ENCODE measurements around the gene ACSL3.

The ACSL3 gene

GRCh38 chr2:222968550-222969155, 107.8 kb downstream of the ACSL3 start:
- no peaks in the 10 kb centered on the region for H3K9me3 ChIP-seq
- H3K4me1 ChIP-seq (ENCODE audit: control insufficient read depth in 1 of 2, insufficient read depth in 1 of 2, low read depth in 1 of 2, low read length in 1 of 2) = peaks cover 10 to 11% of the 10 kb centered on the region in 2 experiments
- H3K36me3 ChIP-seq = no peaks in the 10 kb centered on the region
- H3K27ac ChIP-seq = no peak overlapping the region
- H3K4me3 ChIP-seq (ENCODE audit: low read depth in 1 of 2, low read length in 1 of 2) = no peak overlapping the region
- H3K27me3 ChIP-seq = peaks cover 3% of the 10 kb centered on the region
- TF ChIP-seq CTCF (IDR thresholded peaks at IDR 0.05) = no peak

GRCh38 chr2:222969491-222969890, 108.7 kb downstream of the ACSL3 start:
- H3K27me3 ChIP-seq = peaks cover 5% of the 10 kb centered on the region
- H3K4me1 ChIP-seq (ENCODE audit: control insufficient read depth in 1 of 2, insufficient read depth in 1 of 2, low read depth in 1 of 2, low read length in 1 of 2) = peaks cover 2 to 4% of the 10 kb centered on the region in 2 experiments
- H3K4me3 ChIP-seq (ENCODE audit: low read depth in 1 of 2, low read length in 1 of 2) = no peak overlapping the region
- TF ChIP-seq CTCF (IDR thresholded peaks at IDR 0.05) = no peak
- no peak overlapping the region for H3K27ac ChIP-seq
- H3K36me3 ChIP-seq = no peaks in the 10 kb centered on the region
- H3K9me3 ChIP-seq = no peaks in the 10 kb centered on the region

GRCh38 chr2:222972420-222972819, 111.6 kb downstream of the ACSL3 start:
- no peak overlapping the region for H3K27ac ChIP-seq
- no peaks in the 10 kb centered on the region for H3K9me3 ChIP-seq
- H3K27me3 ChIP-seq = peaks cover 5% of the 10 kb centered on the region
- H3K4me3 ChIP-seq (ENCODE audit: low read depth in 1 of 2, low read length in 1 of 2) = no peak overlapping the region
- H3K4me1 ChIP-seq (ENCODE audit: control insufficient read depth in 1 of 2, insufficient read depth in 1 of 2, low read depth in 1 of 2, low read length in 1 of 2) = peaks cover 5 to 11% of the 10 kb centered on the region in 2 experiments
- no peak for TF ChIP-seq CTCF (IDR thresholded peaks at IDR 0.05)
- H3K36me3 ChIP-seq = no peaks in the 10 kb centered on the region

GRCh38 chr2:222973237-222973636, 112.4 kb downstream of the ACSL3 start:
- H3K4me1 ChIP-seq (ENCODE audit: control insufficient read depth in 1 of 2, insufficient read depth in 1 of 2, low read depth in 1 of 2, low read length in 1 of 2) = peaks cover 5 to 11% of the 10 kb centered on the region in 2 experiments
- H3K36me3 ChIP-seq = no peaks in the 10 kb centered on the region
- H3K9me3 ChIP-seq = no peaks in the 10 kb centered on the region
- TF ChIP-seq CTCF (IDR thresholded peaks at IDR 0.05) = no peak
- no peak overlapping the region for H3K4me3 ChIP-seq (ENCODE audit: low read depth in 1 of 2, low read length in 1 of 2)
- no peak overlapping the region for H3K27ac ChIP-seq
- H3K27me3 ChIP-seq = peaks cover 5% of the 10 kb centered on the region

GRCh38 chr2:222973733-222974132, 112.9 kb downstream of the ACSL3 start:
- no peak for TF ChIP-seq CTCF (IDR thresholded peaks at IDR 0.05)
- Histone ChIP-seq H3K27me3 (peaks cover 5% of the 10 kb centered on the region), H3K27ac (no peak overlapping the region), H3K4me1 (ENCODE audit: control insufficient read depth in 1 of 2, insufficient read depth in 1 of 2, low read depth in 1 of 2, low read length in 1 of 2) (peaks cover 5 to 11% of the 10 kb centered on the region in 2 experiments), H3K9me3 (no peaks in the 10 kb centered on the region), H3K36me3 (no peaks in the 10 kb centered on the region), H3K4me3 (ENCODE audit: low read depth in 1 of 2, low read length in 1 of 2) (no peak overlapping the region)

All from neutrophil (primary cell).